SH-SY5Y (cell line): ENCODE measurements around the gene ZNF879.

Source experiments
- GATA2 ChIP-seq: IDR thresholded peaks from 2 replicates; pipeline ENCODE4 v1.6.1; 2011; ENCODE audit warnings: mild to moderate bottlenecking, low read depth, low read length
- GATA3 ChIP-seq: IDR thresholded peaks from 2 replicates; pipeline ENCODE4 v1.6.1; 2011; ENCODE audit warnings: low read depth, mild to moderate bottlenecking, low read length, moderate library complexity

DNA sequence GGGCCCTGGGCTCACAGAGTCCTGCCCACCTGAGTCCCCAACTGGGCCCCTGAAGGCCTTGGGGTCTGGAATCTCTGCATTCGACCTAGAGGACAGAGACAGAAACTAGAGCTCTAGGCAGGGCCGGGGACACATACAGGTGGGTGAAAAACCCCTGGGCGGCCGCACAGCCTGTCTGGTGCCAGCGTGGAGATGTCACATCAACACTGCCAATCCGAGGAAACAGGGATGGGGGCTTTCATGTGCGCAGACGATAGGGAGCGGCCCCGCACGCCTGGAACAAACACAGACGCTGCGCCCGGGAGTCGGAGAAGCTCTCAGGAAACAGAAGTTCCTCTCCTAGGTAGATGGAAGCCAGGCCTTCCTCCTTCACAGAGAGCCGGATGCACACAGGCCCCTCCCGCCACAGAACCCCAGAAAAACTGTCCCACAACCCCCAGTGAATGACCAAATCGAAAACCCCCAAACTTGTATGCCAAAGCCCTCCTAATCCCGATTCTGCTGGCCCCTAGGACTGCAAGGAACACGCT, 30.3 kb upstream of the ZNF879 start:
- TF ChIP-seq GATA3 (no peak), GATA2 (no peak)
